Measurements from ENCODE around the gene CFTR.
"Not testable (repeated sequence)": the region's sequence is repeated elsewhere in the genome, so short reads cannot be mapped to it uniquely, and the experiment has no call there.

CFTR gene

GRCh38 chr7:117479225-117480054, at the start of gene CFTR:
CFTR (plus strand) TSS chr7:117480025; CDS start chr7:117480095, 70 bp downstream.
- no peak for DNase-seq

GRCh38 chr7:117435475-117436043, 44.3 kb upstream of the CFTR start:
- no peak for DNase-seq

DNA sequence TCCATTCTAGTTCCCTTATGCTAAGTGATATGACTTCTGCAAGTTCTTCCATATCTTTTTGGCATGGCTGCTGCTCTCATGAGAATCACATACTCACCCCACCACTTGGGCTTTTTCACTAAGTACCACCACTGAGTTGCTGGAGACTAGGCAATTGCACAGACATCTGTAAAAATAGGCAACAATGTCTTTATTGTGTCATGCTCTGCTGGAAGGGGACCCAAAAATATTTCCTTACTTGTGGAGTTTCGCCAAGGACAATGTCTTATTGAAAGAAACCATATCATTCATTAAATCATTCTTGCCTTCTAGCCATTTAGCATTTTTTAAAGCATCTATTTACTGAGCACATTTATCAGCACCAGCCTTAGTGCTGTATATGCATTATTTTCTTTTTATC, 35.2 kb upstream of the CFTR start:
- no peak for DNase-seq

GRCh38 chr7:117445206-117445605, 34.6 kb upstream of the CFTR start:
- DNase-seq: no peak

GRCh38 chr7:117446220-117446815, 33.5 kb upstream of the CFTR start:
- DNase-seq: no peak

DNA sequence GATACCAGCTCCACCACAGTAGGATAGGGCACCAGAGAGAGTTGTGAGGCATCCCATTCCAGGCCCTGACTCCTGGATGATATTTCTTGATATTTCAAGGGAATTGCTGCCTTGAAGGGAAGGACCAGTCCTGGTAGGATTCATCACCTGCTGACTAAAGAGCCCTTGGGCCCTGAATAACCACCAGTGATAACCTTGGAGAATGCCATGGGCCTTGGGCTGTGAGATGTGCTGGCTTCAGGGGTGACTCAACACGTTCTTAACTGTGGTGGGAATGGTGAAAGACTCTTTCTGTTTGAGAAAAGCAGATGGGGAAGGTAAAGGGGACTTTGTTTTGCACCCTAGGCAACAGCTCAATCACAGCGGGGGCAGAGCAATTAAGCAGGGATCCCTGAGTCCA, 31.2 kb upstream of the CFTR start:
- DNase-seq: no peak

GRCh38 chr7:117458977-117459583, 20.7 kb upstream of the CFTR start:
- DNase-seq: peak; percentile 21

DNA sequence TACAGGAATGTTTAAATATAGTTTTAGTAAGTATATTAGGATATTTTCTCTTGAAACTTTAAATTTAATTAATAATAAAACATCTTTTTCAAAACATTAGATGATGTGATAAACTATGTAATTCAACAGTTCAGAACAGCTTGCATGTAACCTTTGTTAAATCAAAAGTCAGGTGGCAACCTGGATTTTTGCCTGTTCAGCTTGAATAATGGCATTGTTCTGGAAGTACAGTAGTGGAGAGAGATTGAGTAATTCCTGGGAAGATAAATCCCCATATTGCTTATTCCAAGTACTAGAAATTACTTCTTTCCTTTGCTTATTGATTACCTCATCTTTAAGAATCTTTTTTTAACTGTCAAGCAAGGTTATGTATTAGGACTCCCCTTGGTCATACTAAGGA, 20.1 kb upstream of the CFTR start:
- DNase-seq: no peak

- DNase-seq: not testable (repeated sequence)
Observed at GRCh38 chr7:117460815-117461214, 19.0 kb upstream of the CFTR start.

DNA sequence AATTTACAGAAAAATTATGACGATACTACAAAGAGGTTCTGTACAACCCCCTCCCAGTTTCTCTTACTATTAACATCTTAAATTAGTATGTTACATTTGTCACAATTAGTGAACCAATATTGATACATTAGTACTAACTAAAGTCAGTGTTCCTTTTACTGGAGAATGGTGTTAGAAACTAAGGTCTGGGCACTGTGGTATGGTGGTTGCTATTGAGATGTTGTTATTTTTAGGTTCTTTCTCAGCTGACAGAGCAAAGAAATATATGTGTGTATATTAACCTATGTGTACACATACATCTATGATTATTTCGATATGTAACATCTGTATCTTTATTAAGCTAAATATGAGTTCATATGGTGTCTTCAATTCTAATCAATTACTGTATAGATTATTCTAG, 11.7 kb upstream of the CFTR start:
- DNase-seq: no peak

GRCh38 chr7:117470777-117471176, 9.0 kb upstream of the CFTR start:
- no peak for DNase-seq

DNA sequence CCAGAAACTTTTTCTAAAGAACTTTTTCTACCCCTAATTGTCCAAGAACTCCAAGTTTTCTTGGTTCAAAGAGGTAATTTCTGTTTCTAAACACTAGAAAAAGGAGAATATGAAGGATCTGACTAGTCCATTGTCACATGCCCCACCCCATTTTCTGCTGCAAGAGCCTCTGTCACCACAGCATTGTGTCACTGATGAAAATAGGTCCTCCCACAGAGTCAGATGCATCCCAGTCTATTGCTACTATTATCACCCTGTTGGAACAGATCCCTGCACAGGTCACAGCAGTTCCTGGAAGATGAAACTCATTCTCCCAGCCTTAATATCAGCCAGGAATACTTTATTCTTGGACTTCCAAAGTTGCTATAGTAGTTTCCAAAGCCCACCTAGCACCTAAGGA, 7.5 kb upstream of the CFTR start:
- DNase-seq: no peak

DNA sequence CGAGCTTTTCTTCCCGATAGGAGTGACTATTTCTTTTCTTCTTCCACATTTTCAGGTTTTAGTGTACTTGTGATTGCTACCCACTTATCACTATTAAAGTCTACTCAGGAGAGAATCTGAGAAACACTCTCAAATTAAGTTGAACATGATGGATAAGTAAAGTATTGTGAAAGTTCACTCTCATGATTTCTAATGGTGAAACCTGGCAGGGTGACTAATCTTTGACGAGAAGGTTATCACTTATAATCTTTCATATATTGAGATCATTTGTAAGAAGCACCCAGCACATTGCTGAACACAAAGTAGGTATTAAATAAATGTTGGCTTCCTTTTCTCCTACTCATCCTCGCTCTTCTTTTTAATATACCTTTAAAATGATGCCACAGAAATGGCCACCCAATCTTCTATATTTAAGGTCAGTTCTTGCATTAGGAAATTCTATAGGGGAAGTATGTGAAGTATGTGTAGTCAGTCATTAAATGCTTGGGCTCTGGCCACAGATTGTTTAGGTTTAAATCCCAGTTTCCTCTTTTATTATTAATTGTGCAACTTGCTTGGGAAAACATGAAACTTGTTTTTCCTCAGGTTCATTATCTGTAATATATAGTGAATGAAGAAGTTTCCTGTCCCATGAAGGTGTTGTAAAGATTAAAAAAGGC, 3.1 kb upstream of the CFTR start:
- DNase-seq: no peak

DNA sequence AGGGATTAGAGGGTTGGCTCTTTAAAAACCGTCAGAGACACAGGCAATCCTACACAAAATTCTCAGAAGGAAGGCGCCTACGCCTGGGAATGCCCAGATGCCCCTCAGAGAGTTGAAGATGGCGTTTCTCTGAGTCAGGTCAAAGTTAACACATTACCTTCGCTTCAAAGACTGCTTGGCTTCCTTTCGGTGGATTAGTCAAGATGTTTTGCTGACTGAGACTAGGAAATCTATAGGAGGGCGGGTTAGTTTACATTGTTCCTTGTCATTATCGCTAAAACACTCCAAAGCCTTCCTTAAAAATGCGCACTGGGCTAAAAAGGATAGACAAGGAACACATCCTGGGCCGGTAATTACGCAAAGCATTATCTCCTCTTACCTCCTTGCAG, 995 bp upstream of the CFTR start:
- DNase-seq: no peak

DNA sequence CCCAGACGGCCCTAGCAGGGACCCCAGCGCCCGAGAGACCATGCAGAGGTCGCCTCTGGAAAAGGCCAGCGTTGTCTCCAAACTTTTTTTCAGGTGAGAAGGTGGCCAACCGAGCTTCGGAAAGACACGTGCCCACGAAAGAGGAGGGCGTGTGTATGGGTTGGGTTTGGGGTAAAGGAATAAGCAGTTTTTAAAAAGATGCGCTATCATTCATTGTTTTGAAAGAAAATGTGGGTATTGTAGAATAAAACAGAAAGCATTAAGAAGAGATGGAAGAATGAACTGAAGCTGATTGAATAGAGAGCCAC, 184 bp downstream of the CFTR start:
- no peak for DNase-seq

GRCh38 chr7:117480978-117481377, 1.2 kb downstream of the CFTR start:
- DNase-seq: no peak

GRCh38 chr7:117485118-117485620, 5.3 kb downstream of the CFTR start:
- no peak for DNase-seq

- DNase-seq: no peak
Observed at GRCh38 chr7:117489016-117489415, 9.2 kb downstream of the CFTR start.

GRCh38 chr7:117489430-117489829, 9.6 kb downstream of the CFTR start:
- no peak for DNase-seq

DNA sequence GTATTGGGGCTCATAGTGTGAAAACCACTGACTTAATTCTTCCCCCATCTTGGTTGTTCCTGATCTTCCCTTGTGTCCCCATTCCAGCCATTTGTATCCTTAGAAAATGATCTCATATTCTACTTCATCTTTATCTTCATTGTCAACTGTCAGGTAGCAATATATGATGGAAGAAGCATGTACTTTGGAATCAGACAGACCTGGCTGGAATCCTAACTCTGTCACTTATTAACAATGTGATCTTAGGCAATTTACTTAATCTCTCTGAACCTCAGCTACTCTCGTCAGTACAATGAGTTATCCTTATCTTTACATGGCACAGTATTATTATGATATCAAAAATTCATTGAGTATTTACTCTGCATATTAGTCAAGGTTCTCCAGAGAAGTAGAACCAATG, 10.1 kb downstream of the CFTR start:
- no peak for DNase-seq

GRCh38 chr7:117492649-117493048, 12.8 kb downstream of the CFTR start:
- no peak for DNase-seq

GRCh38 chr7:117493460-117493859, 13.6 kb downstream of the CFTR start:
- DNase-seq: no peak

DNA sequence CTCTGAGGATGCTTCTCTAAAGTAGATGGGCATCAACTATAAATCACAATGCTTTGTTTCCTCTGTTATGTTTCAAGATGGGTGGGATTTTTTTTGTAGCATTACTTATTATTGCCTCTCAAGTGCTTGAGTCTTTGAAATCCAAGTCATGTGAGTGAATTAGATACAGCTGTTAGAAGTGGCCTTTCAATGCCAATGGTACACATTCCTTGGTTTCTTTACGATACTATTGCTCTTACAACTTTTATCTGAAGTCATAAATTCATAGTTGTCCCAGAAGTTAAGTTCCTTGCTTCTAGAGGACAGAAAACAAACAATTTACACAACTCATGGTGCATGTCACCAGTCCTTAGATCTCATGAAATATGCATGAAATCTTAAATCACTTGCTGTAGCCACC, 15.5 kb downstream of the CFTR start:
- no peak for DNase-seq
